ENCODE results near the gene TMEM235.
"Not testable (repeated sequence)": the region's sequence is repeated elsewhere in the genome, so short reads cannot be mapped to it uniquely, and the experiment has no call there.

DNA sequence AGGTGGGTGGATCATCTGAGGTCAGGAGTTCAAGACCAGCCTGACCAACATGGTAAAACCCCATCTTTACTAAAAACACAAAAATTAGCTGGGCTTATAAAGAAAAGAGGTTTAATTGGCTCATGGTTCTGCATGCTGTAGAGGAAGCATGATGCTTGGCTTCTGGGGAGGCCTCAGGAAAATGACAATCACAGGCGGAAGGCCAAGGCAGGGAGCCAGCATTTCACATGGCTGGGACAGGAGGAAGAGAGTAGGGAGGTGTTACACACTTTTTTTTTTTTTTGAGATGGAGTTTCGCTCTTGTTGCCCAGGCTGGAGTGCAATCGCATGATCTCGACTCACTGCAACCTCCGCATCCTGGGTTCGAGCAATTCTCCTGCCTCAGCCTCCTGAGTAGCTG is 3.6 kb downstream of the TMEM235 start:
- TF ChIP-seq, protein P1, sequence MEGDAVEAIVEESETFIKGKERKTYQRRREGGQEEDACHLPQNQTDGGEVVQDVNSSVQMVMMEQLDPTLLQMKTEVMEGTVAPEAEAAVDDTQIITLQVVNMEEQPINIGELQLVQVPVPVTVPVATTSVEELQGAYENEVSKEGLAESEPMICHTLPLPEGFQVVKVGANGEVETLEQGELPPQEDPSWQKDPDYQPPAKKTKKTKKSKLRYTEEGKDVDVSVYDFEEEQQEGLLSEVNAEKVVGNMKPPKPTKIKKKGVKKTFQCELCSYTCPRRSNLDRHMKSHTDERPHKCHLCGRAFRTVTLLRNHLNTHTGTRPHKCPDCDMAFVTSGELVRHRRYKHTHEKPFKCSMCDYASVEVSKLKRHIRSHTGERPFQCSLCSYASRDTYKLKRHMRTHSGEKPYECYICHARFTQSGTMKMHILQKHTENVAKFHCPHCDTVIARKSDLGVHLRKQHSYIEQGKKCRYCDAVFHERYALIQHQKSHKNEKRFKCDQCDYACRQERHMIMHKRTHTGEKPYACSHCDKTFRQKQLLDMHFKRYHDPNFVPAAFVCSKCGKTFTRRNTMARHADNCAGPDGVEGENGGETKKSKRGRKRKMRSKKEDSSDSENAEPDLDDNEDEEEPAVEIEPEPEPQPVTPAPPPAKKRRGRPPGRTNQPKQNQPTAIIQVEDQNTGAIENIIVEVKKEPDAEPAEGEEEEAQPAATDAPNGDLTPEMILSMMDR (IDR thresholded peaks at IDR 0.05), result not testable (repeated sequence)
- not testable (repeated sequence) for TF ChIP-seq POLR2A (IDR thresholded peaks at IDR 0.05)
